HG03095 (cell line): ENCODE results near the gene IQSEC3.
"Not testable (repeated sequence)": the region's sequence is repeated elsewhere in the genome, so short reads cannot be mapped to it uniquely, and the experiment has no call there.

Experiments
- ATAC-seq: cut with Tn5 transposase; IDR thresholded peaks from one replicate; pipeline ENCODE4 v1.9.1; 2021; ENCODE audit warnings: moderate library complexity; ENCODE audit not compliant: unreplicated experiment

IQSEC3 gene

DNA sequence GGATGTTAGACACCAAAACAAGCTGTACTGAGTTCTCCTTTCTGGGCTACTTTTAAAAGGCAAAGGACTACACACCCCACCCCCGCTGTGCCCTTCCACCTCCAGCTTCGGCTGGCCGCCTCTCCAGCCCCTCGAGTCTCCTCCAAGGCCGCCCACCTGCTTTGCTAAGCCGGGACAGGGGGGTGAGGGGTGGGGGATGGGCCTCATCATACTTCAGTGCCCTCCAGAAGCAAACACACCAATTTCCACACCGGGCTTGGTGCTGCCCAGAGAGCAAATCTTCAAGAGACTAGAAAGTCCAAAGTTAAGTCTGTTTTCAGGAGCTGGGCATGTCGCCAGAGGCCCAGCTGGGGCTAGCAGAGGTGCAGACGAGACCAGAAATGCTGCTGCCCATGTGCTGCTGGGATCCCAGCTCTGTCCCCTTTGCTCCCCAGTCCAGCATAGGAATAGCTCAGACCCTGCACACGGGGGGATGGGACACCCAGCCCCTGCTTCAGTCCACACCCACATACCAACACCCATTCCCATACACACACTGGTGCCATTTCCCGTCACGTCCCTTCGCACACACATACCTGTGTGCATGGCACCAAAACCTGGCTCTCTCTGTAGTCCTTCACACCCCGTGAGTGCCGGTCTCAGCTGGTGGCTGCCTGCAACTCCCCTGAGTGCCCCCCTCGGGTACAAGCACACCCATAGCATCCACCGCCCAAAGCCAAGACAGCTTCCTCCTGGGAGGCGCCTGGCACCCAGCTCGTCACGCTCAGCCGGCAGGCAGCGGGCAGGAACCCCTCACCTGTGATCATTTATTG lies 146.4 kb downstream of the IQSEC3 start:
- no peak for ATAC-seq

GRCh38 chr12:213527-213932 lies 147.0 kb downstream of the IQSEC3 start:
- ATAC-seq, result no peak

GRCh38 chr12:214003-214741 lies 147.6 kb downstream of the IQSEC3 start, which contains the start of gene SLC6A12:
SLC6A12 (minus strand) TSS chr12:214157; CDS start chr12:209986, 4,171 bp downstream.
- no peak for ATAC-seq

DNA sequence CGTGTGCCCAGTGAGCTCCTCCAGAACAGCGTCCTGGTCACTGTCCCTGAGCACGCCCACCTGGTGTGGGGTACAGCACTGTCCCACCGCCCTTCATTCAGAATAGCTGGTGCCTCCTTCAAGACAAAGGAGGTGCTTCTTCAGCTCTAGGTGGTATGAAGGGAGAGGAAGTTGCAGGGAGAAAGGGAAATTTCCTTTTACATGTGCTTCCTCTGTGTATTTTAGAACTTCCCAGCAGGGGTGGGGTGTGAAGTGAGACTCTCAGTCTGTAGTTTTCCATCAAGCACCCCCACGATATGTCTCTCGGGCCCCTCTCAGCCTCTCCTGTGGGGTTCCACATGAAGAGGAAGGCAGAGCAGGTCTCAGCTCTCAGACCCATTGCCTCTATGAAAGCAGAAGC lies 148.5 kb downstream of the IQSEC3 start:
- ATAC-seq, result no peak

DNA sequence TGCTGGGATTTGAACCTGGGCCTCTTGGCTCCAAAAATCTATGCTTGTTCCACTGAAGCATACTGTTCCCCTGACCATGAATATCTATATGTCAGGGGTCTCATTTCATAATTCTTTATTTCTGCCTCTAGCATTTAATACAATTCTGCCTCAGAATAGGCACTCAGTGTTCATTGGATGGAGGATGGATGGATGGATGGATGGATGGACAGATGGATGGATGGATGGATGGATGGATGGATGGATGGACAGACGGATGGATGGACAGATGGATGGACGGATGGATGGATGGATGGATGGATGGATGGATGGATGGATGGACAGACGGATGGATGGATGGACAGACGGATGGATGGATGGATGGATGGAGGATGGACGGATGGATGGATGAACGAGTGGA lies 150.5 kb downstream of the IQSEC3 start:
- not testable (repeated sequence) for ATAC-seq

GRCh38 chr12:218221-218620 lies 151.7 kb downstream of the IQSEC3 start:
- ATAC-seq, result no peak

DNA sequence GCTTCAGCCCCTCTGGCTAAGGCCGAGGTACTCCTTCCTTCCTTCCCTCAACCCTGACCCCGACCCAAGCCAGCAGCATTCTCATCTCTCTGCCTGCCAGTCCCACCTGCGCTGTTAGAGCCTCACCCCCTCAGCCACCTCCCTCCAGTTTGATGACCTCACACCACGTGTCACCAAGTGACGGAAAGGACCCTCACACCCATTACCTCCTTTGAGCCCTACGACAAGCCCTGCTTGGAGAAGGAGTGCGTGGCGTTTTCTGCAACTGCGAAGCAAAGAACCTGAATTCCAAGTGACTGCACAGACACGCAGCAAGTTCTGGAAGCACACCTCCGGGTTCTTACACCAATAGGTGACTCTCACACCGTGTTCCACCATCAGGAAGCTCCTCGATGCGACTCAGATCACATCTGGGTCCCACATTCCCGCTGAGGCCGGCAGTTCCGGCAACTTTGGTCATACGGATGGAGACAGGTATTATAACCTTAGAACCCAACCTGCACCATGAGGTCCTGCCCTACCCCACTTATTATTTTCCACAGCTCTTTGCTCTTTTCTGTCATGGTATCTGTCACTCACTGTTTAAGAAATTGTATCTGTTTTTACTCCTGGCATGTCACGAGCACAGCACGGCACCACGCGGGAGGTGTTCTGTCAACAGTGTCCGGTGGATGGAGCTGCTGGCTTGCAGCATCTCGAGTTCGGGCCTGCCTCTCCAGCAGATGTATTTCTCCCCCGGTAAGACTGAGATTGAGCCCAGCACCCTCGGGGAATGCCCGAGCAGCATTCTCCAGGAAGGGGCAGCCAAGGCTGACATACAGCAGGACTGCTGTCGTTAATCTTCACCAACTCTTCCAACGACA lies 152.4 kb downstream of the IQSEC3 start:
- ATAC-seq, result no peak

GRCh38 chr12:219891-220352 lies 153.4 kb downstream of the IQSEC3 start:
- no peak for ATAC-seq

DNA sequence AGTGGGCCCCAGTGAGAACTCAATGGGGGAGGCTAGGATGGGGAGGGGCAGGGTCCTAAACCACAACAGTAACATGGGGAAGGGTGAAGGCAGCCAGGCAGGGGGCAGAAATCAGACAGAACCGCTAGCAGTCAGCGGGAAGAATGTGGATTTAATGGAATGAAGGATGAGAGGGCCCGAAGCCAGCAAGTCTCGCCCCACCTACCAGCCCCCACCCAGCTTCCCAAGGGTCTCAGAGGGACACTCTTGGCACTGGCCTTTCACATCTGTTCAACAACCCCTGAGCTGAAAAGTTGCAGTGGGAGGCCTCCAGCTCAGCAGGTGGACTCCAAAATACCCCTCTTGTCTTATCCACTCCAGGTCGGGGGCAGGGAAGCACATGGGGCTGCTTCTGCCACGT lies 153.9 kb downstream of the IQSEC3 start:
- no peak for ATAC-seq

DNA sequence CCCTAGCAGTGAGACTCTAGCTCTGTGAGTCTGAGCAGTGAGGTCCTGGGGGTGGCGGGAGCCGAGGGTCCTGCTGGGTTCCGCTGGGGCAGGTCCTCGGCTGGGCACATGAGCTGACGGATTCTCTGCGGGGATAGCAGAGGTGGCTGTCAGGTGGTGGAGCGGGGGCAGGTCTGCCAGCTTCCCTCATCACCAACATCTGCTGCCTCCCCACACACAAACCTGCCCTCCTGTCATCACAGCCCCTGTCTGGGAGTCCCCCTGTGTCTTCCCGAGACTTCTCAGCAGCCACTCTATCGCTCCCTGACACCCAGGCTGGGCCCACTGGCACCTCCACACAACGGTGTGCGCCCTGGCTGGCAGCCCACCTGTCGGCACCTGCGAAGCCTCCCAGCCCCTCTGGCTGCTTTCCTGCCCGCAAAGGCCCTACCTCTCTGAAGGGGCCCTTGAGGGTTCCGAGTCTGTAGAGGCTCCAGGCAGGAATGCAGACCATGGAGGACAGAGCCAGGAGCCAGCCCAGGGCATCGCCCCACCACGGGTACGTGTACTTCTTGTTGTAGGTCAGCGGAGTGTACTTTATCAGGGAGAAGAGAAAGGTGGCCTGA lies 154.5 kb downstream of the IQSEC3 start:
- no peak for ATAC-seq

DNA sequence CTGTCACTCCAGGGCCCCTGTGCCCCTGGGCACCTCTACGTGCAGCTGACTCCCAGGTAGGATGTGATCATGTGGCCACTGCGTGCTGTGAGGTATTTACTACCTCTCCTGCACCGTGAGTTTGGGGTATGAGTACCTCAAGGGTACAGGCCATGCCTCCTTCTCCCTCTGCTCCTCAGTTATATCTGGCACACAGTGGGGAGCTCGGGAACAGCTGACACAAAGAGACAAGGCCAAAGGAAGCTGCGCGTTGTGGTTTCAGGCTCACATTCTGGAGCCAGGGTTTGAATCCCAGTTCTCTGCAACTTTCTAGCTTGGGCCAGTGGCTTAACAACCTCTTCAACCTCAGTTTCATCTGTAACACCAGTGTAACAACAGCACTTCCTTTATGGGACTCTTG lies 155.2 kb downstream of the IQSEC3 start:
- ATAC-seq, result no peak

DNA sequence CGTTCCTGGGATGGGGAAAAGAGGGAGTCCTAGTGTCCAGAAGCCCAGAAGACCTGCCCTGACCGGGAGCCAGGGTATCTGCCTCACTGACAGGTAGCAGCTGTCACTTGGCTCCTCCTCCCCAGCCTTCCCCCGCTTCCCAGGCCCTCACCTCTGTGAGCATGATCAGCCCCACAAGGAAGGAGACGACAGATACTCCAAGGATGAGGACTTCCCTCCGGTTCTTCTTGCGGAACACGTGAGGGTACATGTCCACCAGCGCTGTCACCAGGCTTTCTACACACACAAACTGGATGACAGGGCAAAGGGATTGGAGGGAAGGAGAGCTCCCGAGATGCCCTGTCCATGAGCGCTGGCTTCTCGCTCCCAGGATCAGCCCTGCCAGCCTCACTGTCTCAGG lies 157.3 kb downstream of the IQSEC3 start:
- ATAC-seq, result no peak

- no peak for ATAC-seq
These were observed 157.8 kb downstream of the IQSEC3 start for GRCh38 chr12:224330-224729.

DNA sequence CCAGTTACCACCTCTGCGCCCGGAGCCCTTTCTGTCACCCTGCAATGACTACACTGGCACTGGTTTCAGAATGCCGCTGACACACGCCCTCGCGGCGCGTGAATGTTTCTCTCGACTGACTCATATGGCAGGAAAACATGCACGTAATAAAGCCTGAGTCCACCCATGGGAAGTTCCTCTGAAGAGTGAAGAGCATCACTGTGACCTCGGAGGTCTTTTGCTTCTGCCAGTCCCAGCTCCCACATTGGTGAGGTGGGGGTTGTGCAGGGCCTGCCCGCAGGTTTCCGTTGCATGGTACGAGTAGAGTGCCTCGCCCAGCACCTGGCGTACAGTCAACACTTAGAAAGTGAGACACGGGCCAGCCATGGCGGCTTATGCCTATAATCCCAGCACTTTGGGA lies 158.4 kb downstream of the IQSEC3 start:
- no peak for ATAC-seq

DNA sequence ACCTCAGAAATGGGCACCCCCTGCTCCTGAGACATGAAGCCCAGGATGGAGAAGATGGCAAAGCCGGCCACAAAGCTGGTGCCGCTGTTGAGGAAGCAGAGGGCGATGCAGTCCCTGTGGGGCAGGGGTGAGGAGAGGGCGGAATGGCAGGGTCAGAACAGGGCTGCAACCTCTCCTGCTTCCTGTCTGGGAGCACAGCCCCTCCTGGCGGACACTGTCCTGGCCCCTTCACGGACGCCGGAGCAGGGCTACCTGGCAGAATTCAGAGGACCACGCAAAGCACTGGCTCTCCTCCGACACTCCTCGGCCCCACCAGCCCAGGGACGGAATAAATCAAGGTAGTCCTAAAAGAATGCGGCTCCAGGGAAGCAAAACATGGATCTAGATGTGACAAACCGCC lies 159.8 kb downstream of the IQSEC3 start:
- no peak for ATAC-seq

DNA sequence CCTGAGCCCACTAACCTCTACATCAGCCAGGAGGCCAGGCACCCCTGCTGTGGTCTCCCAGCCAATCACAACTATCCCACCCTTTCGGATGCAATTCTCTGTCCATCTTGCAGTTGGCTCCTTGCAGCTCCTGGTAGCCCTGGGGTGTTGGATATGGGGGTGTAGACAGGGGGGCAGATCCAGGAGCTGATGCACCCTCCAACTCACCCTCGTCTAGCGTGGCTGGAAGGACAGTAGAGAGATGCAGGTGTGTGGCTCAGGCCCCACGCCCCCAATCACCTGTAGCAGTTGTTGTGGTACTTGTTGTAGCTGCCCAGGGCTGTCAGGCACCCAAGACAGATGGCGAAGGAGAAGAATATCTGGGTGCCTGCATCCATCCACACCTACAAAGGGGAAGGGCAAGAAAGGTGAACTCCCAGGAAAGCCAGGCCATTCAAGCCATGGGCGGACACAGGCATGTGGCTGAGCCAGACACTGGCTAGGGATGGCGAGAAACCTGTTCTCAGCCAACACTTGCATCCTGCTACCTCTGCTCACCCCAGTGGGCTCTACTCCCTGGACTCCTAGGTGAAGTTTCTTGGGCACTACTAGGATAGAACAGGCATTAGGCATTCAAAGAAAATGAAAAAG lies 160.8 kb downstream of the IQSEC3 start:
- no peak for ATAC-seq
